HepG2 (cell line): Measurements from ENCODE around the gene PPRC1. TPM values are rescaled to one million over a fixed set of nuclear protein-coding genes. Genes with fewer than 3 reads are reported as not detected.

Source experiments
- CCAR2 ChIP-seq: fragments of 200-400 bp; formaldehyde crosslinking; optimal IDR thresholded peaks from 2 replicates; pipeline ENCODE3; 2018; ENCODE audit warnings: low read depth, mild to moderate bottlenecking, low read length, moderate library complexity
- HNRNPUL1 ChIP-seq: fragments of 200-400 bp; formaldehyde crosslinking; IDR thresholded peaks from 2 replicates; pipeline ENCODE4 v1.6.1; 2017; ENCODE audit warnings: low read depth, mild to moderate bottlenecking, low read length, moderate library complexity
- KDM1A ChIP-seq: IDR thresholded peaks from 2 replicates; pipeline ENCODE4 v1.6.1; 2016; ENCODE audit warnings: missing compliant biosample characterization
- MIER2 ChIP-seq: IDR thresholded peaks from 2 replicates; pipeline ENCODE4 v1.6.1; 2016; ENCODE audit warnings: missing biosample characterization, missing genetic modification reagents
- MTF2 ChIP-seq: sonication (generic); formaldehyde crosslinking; IDR thresholded peaks from 2 replicates; pipeline ENCODE4 v1.5.0; 2020; ENCODE audit warnings: missing genetic modification reagents, borderline replicate concordance
- PAX8 ChIP-seq: sonication (generic); formaldehyde crosslinking; IDR thresholded peaks from 2 replicates; pipeline ENCODE4 v1.8.0; 2022; ENCODE audit warnings: mild to moderate bottlenecking, missing genetic modification reagents, borderline replicate concordance
- RXRA ChIP-seq: sonication (generic); formaldehyde crosslinking; IDR thresholded peaks from 2 replicates; pipeline ENCODE4 v1.5.1; 2020; ENCODE audit warnings: missing genetic modification reagents
- SAFB2 ChIP-seq: sonication (generic); formaldehyde crosslinking; IDR thresholded peaks from 2 replicates; pipeline ENCODE4 v1.5.1; 2020; ENCODE audit warnings: missing genetic modification reagents, low read depth, mild to moderate bottlenecking, borderline replicate concordance
- SUZ12 ChIP-seq: fragments of 150-350 bp; IDR thresholded peaks from 2 replicates; pipeline ENCODE4 v1.6.1; 2014; ENCODE audit warnings: low read depth, low read length
- TCF7 ChIP-seq: sonication (generic); IDR thresholded peaks from 2 replicates; pipeline ENCODE4 v1.6.1; 2016; ENCODE audit warnings: antibody characterized with exemption, low read depth
- ZBTB26 ChIP-seq: IDR thresholded peaks from 2 replicates; pipeline ENCODE4 v1.6.1; 2016; ENCODE audit warnings: missing compliant biosample characterization, missing genetic modification reagents, borderline replicate concordance
- ZBTB7B ChIP-seq: sonication (generic); formaldehyde crosslinking; IDR thresholded peaks from 2 replicates; pipeline ENCODE4 v1.4.0; 2020; ENCODE audit warnings: missing genetic modification reagents
- ZHX2 ChIP-seq, 2 experiments: sonication (generic) in 1 of 2; formaldehyde crosslinking in 1 of 2; IDR thresholded peaks; 2 replicates each; pipeline versions ENCODE4 v1.6.1 to v1.9.0; 2014 to 2022; ENCODE audit warnings: antibody characterized with exemption in 1 of 2, borderline replicate concordance in 1 of 2, inconsistent platforms in 1 of 2, low read depth in 1 of 2, missing genetic modification reagents in 1 of 2
- ZNF550 ChIP-seq: sonication (generic); formaldehyde crosslinking; IDR thresholded peaks from 2 replicates; pipeline ENCODE4 v1.4.0; 2020; ENCODE audit warnings: mild to moderate bottlenecking, missing genetic modification reagents, borderline replicate concordance
- ZNF572 ChIP-seq: sonication (generic); formaldehyde crosslinking; IDR thresholded peaks from 2 replicates; pipeline ENCODE4 v1.5.1; 2020; ENCODE audit warnings: mild to moderate bottlenecking, missing genetic modification reagents
- ZNF674 ChIP-seq: sonication (generic); formaldehyde crosslinking; IDR thresholded peaks from 2 replicates; pipeline ENCODE4 v1.5.0; 2020; ENCODE audit warnings: low read depth, mild to moderate bottlenecking, missing genetic modification reagents
- ZNF691 ChIP-seq: sonication (generic); formaldehyde crosslinking; IDR thresholded peaks from 2 replicates; pipeline ENCODE4 v1.4.0; 2020; ENCODE audit warnings: missing genetic modification reagents, low read depth, mild to moderate bottlenecking, borderline replicate concordance
- ZNF740 ChIP-seq: sonication (generic); formaldehyde crosslinking; IDR thresholded peaks from 2 replicates; pipeline ENCODE4 v1.4.0; 2020; ENCODE audit warnings: missing genetic modification reagents
- polyA plus RNA-seq, 8 experiments: library from polyadenylated mRNA; depleted of rRNA in 3 of 8; stranded (reverse) in 7 of 8; unstranded in 1 of 8; fragments of >200 nt; fragmentation: Illumina TruSeq in 4 of 8; extraction: Trizol in 4 of 8; gene quantifications; 2 replicates each; pipeline versions ENCODE4 v1.2.1 to v1.2.3, GENCODE V29; 2011 to 2016; ENCODE audit warnings: low read depth in 4 of 8, missing spikeins in 1 of 8, mixed read lengths in 1 of 8; ENCODE audit not compliant: insufficient read depth in 1 of 8
- total RNA-seq, 5 experiments: library from RNA; depleted of rRNA; stranded (reverse); fragments of >200 nt; fragmentation: Illumina TruSeq; extraction: Trizol; gene quantifications; 2 replicates each; pipeline ENCODE4 v1.2.3, GENCODE V29; 2016; ENCODE audit warnings: low read depth in 1 of 5
- TF ChIP-seq, protein P1 (sequence below): sonication (generic); formaldehyde crosslinking; IDR thresholded peaks from 2 replicates; pipeline ENCODE4 v1.4.0; 2020; ENCODE audit warnings: missing genetic modification reagents, mild to moderate bottlenecking, borderline replicate concordance

The PPRC1 gene
- total and polyA plus RNA-seq, 2 of the 13 experiments (the other 11 are each of a cell fraction or from before 2014, with no cell fraction given), result 18.7 to 24.2 TPM

DNA sequence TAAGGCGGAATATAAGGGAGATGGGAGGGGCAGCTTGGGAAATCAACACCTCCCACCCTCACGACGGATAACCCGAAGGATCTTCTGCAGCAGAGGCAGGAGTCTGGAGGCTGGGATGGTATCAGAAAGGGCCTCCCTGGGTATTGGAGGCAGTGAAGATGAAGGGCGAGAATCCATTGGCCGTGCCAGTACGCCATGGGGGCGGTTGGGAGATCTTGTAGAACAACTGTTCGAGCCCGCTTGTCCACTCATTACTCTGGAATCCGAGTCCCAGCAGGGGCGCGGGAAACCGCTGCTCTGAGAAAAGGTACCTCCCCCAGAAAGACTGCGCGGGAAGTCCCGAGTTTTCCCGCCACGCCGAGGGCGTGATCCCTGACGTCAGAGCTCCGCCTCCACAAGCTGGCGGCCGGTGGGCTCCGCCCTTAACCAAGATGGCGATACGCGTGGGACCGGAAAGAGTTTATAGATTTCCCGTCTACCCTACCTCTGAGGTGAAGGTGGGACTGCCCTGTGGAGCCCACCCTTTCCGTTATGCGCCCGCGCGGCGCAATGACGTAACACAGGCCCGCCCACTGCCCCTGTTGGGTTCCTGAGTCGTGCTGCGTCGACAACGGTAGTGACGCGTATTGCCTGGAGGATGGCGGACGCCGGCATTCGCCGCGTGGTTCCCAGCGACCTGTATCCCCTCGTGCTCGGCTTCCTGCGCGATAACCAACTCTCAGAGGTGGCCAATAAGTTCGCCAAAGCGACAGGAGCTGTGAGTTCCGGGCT, 19.1 kb downstream of the PPRC1 start, which contains the start of gene NOLC1 (continued):
- TF ChIP-seq KDM1A (CRISPR knock-in tag), result no peak
- no peak; the same call in 1 of the 2 replicates for TF ChIP-seq ZNF550 (CRISPR knock-in tag)
- TF ChIP-seq SAFB2 (CRISPR knock-in tag), result peak; percentile 92; the same call in 1 of the 2 replicates
- TF ChIP-seq RXRA (CRISPR knock-in tag), result peak; percentile 87
- no peak for TF ChIP-seq ZNF572 (CRISPR knock-in tag)
- TF ChIP-seq ZBTB26 (CRISPR knock-in tag), result peak; percentile 7; the same call in 1 of the 2 replicates
- TF ChIP-seq, protein P1, sequence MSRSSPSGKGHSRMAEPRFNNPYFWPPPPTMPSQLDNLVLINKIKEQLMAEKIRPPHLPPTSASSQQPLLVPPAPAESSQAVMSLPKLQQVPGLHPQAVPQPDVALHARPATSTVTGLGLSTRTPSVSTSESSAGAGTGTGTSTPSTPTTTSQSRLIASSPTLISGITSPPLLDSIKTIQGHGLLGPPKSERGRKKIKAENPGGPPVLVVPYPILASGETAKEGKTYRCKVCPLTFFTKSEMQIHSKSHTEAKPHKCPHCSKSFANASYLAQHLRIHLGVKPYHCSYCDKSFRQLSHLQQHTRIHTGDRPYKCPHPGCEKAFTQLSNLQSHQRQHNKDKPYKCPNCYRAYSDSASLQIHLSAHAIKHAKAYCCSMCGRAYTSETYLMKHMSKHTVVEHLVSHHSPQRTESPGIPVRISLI (CRISPR knock-in tag), result no peak
- TF ChIP-seq PAX8 (CRISPR knock-in tag), result no peak; the same call in 1 of the 2 replicates
- TF ChIP-seq ZNF740 (CRISPR knock-in tag), result no peak
- no peak for TF ChIP-seq ZNF674 (CRISPR knock-in tag)
- no peak for TF ChIP-seq TCF7
- TF ChIP-seq ZNF691 (CRISPR knock-in tag), result peak; percentile 41; the same call in 1 of the 2 replicates
- 0 out of 2 replicates have a peak, but pooled peaks have one; percentile 22 for TF ChIP-seq MTF2 (CRISPR knock-in tag)
- TF ChIP-seq HNRNPUL1, result no peak
- peak; percentile 92 for TF ChIP-seq ZBTB7B (CRISPR knock-in tag)
- TF ChIP-seq ZHX2 (IDR thresholded peaks at IDR 0.05; ENCODE audit: low read depth), result peak; percentile 99
- TF ChIP-seq ZHX2 (CRISPR knock-in tag; IDR thresholded peaks at IDR 0.05; ENCODE audit: borderline replicate concordance), result no peak; the same call in 1 of the 2 replicates
- TF ChIP-seq CCAR2, result no peak
- peak; percentile 52; the same call in 1 of the 2 replicates for TF ChIP-seq MIER2
- TF ChIP-seq SUZ12, result no peak
